GM04503 (cell line): Measurements from ENCODE around the gene MACROH2A2.
"Not testable (repeated sequence)": the region's sequence is repeated elsewhere in the genome, so short reads cannot be mapped to it uniquely, and the experiment has no call there.

Experiments used
- DNase-seq: peaks from one replicate; pipeline ENCODE4 v3.0.0-alpha.2; 2012; ENCODE audit warnings: low read depth

Gene MACROH2A2

DNA sequence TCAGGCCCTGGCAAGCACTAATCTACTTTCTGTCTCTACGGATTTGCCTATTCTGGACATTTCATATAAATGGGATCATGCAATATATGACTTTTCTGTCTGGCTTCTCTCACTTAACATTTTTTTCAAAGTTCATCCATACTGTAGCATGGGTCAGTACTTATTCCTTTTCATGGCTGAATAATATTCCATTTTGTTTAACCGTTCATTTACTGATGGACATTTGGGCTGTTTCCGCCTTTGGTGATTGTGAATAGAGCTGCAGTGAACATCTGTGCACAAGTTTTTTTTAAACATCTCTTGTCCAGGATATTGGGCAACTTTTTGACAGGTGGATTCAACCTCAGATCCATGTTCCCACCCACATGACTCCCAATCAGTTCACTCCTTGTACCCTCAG lies 49.0 kb downstream of the MACROH2A2 start:
- no peak for DNase-seq

GRCh38 chr10:70106958-70107791 lies 54.5 kb downstream of the MACROH2A2 start:
- DNase-seq, result no peak

GRCh38 chr10:70109064-70109729 lies 56.6 kb downstream of the MACROH2A2 start:
- DNase-seq, result no peak

- no peak for DNase-seq
These were observed 58.9 kb downstream of the MACROH2A2 start for GRCh38 chr10:70111496-70111895.

- no peak for DNase-seq
These were observed 59.4 kb downstream of the MACROH2A2 start for GRCh38 chr10:70112071-70112470.

GRCh38 chr10:70114902-70115301 lies 62.3 kb downstream of the MACROH2A2 start:
- DNase-seq, result no peak

- DNase-seq, result no peak
These were observed 63.5 kb downstream of the MACROH2A2 start for GRCh38 chr10:70115948-70116682.

DNA sequence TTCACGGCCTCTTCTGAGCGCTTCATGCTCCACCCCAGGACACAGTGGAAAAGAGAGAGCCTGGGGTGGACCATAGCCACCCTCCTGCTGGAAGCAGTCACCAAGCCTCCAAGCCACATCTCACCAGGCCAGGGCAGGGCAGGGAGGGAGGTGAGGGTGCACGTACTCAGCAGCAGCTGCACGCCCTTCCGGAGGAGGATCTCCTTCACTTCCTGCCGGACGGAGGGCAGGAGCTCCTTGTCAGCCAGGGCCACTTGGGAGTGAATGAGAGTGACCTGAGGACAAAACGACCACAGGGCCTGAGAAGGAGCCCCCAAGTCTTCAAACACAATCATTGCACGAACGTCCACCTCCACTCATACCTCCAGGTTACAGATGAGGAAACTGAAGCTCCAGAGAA lies 65.0 kb downstream of the MACROH2A2 start:
- no peak for DNase-seq

GRCh38 chr10:70118196-70118595 lies 65.5 kb downstream of the MACROH2A2 start:
- no peak for DNase-seq

DNA sequence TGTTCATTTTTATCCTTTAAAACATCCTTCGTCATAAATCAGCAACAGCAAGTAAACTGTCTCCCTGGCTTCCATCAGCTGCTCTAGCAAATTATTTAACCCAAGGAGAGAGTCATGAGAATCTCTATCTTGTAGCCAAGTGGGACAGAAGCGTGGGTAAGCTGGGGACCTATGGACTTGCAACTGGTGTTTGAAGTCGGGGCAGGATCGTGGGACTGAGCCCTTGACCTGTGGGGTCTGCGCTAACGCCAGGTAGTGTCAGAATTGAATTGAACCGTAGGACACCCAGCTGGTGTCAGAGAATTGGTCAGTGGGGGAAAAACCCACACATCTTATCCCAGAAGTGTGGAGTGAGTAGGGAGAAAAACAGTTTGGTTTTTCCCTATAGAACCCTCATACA lies 66.6 kb downstream of the MACROH2A2 start:
- no peak for DNase-seq

DNA sequence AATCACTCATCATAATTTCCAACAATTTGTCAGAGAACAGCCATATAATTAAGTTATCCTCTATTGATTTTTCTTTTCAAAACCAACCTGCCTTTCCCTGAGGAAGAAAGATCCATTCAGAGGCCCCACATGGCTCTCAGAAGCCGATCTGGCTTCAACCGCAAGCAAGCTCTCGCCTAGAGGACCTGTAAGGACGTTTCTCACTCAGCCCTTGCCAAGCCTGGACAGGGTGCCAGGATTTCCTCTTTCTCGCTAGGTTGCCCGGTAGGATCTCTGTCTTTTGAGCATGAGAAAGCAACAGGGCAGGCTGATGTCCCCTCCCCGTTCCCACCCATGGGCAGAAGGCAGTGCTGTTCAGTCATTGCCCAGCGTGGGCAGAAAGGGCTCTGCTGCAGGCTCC lies 67.0 kb downstream of the MACROH2A2 start:
- no peak for DNase-seq

- DNase-seq, result no peak
These were observed 67.8 kb downstream of the MACROH2A2 start for GRCh38 chr10:70120417-70120816.

GRCh38 chr10:70121281-70121949 lies 68.8 kb downstream of the MACROH2A2 start:
- DNase-seq, result no peak

DNA sequence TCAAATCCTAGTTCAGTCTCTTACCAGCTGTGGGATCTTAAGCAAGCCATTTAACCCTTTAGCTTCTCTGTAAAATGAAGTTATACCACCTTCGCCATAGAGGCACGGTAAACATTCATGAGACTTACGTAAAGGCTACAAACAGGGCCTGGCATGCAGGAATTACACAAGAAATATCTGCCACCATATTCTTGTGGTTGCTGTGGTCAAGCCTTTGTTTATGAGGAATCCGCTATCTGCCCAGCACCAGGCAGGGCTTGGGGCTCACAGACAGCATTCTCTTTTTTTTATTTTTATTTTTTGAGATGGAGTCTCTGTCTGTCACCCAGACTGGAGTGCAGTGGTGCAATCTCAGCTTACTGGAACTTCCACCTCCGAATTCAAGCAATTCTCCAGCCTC lies 70.1 kb downstream of the MACROH2A2 start:
- DNase-seq, result no peak

GRCh38 chr10:70123166-70123565 lies 70.5 kb downstream of the MACROH2A2 start:
- not testable (repeated sequence) for DNase-seq

DNA sequence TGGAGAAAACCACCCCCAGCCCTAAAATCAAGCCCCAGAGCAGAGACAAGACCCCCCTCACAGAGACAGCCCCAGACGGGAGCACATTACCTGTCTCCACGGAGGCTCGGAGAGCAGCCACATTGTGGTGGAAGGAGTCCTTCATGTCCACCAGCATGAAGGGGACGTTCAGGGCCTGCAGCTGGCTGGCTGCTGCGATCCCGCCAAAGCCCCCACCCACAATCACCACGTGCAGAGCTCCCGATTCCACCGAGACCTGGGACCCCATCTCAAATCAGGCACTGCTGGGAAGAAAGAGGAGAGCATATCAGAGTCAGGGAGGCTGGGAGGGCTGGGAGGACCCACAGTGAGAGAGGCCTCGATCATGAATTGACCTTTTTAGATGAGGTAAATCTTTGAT lies 71.2 kb downstream of the MACROH2A2 start:
- DNase-seq, result no peak

DNA sequence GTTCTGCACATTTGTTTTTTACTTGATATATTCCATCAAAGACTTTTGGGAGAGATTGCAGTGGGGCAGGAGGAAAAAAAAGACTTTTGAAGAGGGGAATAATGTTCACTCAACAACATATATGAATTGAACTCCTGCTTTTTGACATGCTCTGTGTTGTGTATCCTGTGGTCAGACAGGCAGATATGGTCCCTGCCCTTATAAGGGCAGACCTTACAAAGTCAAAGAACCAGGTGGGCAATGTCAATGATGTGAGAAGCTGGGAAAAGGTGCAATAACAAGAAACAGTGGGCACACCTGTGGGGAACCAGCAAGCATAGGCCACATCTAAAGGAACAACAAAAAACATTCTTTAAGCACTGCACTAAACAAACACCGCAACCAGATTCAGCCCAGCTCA lies 71.8 kb downstream of the MACROH2A2 start:
- no peak for DNase-seq

GRCh38 chr10:70124918-70125317 lies 72.3 kb downstream of the MACROH2A2 start:
- DNase-seq, result no peak

DNA sequence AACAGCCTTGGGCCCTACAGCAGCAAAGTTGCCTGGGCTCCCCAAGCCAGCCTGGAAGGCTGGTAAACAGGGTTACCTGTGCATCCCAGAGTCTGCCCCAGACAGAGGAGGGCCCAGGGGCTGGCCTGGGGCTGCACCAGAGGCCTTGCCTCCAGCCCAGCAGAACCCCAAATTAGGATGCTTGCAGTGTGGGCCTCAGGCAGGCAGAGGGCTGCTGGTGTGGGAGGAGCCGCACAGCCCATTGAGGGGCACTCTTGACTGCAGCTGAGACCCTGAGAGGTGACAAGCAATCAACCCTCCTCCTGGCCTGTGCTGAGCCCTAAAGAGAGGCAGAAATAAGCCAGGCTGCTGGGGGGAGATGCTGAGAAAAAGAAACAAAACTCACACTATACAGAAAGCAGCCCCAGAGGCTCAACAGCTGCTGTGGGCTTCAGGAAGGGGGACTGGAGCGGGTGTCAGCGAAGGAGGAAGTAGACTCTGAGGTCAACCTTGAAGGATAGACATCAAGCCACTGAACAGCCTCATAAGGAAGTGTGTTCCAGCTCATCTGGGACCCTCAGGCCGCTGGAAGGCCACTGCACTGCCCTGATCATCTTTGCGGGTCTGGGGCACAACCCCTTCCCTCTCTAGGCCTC lies 73.4 kb downstream of the MACROH2A2 start:
- no peak for DNase-seq

DNA sequence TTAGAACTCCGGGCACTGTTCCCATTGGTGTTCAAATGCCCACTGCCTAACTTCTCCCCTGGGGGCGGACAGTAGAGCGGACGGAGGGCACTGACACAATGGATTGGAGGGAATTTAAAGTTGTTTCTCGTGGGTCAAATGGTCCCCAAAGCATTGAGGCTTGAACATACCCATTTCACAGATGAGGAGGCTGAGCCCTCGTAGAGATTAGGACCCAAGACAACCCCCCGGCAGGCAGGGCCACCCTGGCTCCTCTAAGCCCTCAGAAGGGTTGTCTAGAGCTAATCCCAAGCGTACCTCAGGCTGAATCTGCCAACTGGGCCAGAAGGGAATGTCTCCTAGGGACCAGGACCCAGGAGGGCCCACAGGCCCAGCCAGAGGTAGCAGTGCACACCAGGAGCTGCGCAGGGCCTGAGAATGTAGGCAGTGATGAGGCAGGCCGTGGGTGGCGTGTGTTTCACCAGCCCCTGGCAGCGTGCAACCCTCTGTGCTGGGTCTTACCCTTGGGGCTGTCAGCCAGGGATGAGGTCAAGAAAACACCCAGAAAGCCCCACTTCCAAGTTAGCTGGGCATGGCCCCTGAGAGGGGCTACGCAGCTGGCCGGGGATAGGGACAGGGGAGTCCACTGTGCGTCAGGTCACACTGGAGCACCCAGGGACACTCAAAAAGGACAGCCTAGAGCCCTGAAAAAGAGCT lies 74.2 kb downstream of the MACROH2A2 start:
- no peak for DNase-seq

GRCh38 chr10:70130878-70131559 lies 78.4 kb downstream of the MACROH2A2 start:
- DNase-seq, result peak; percentile 79
